GM12864 (cell line): ENCODE data around the gene PIP4K2B.
"Not testable (repeated sequence)": the region's sequence is repeated elsewhere in the genome, so short reads cannot be mapped to it uniquely, and the experiment has no call there.

ENCODE experiments used
- DNase-seq: peaks from one replicate; pipeline ENCODE4 v3.0.0-alpha.2; 2011; ENCODE audit warnings: low read depth
- H3K4me3 ChIP-seq: 2 replicates; pipeline ENCODE4 v1.5.1; 2011; ENCODE audit warnings: mild to moderate bottlenecking, low read depth, low read length, control low read depth
- TF ChIP-seq, protein P1 (sequence below): IDR thresholded peaks from 2 replicates; pipeline ENCODE4 v1.5.1; 2011; ENCODE audit warnings: low read depth, mild to moderate bottlenecking, moderate library complexity, low read length, control low read depth, inconsistent platforms; ENCODE audit errors: missing control alignments

The PIP4K2B gene

DNA sequence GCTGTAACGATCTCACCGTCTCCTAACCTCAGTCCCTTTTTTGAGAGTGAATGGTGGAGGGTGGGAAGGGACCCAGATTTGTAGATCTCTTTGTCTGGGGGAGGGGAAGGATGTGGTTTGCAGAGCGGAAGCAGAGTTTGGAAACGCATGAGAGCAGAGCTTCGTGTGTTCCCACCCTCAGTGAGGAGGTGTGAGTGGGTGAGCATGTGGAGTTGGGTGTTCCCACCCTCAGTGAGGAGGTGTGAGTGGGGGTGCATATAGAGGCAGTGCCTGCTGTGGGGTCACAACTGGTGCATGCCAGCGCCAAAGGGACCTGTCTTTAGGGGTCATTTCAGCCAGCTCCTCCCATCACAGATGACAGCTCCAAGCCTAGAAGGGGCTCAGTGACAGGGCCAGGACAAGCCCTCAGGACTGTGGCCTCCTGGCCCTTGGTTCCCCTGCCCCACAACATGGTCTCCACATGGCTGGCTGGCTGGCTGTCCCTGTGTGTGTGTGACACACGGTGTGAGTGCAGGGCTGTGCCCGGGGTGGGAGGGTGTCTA lies 71.0 kb downstream of the PIP4K2B start:
- H3K4me3 ChIP-seq = no peak overlapping the region
- TF ChIP-seq, protein P1, sequence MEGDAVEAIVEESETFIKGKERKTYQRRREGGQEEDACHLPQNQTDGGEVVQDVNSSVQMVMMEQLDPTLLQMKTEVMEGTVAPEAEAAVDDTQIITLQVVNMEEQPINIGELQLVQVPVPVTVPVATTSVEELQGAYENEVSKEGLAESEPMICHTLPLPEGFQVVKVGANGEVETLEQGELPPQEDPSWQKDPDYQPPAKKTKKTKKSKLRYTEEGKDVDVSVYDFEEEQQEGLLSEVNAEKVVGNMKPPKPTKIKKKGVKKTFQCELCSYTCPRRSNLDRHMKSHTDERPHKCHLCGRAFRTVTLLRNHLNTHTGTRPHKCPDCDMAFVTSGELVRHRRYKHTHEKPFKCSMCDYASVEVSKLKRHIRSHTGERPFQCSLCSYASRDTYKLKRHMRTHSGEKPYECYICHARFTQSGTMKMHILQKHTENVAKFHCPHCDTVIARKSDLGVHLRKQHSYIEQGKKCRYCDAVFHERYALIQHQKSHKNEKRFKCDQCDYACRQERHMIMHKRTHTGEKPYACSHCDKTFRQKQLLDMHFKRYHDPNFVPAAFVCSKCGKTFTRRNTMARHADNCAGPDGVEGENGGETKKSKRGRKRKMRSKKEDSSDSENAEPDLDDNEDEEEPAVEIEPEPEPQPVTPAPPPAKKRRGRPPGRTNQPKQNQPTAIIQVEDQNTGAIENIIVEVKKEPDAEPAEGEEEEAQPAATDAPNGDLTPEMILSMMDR = no peak
- no peak for DNase-seq

DNA sequence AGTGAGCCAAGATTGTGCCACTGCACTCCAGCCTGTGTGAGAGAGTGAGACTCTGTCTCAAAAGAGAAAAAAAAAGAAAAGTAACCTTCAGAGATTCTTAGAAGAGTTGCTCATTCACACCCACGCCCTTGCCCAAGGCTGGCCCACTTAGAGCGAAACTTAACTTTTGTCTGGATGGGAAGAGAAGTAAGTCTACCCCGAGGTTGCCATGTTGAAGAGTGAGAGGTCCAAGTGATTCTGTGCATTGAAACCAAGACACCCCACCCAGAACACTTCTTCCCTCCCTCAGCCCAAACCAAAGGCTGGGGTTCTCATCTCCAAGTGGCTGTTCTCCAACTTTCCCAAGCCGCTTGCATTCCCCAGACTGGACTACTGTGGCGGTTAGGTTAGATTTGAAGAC lies 71.6 kb downstream of the PIP4K2B start:
- no peak overlapping the region for H3K4me3 ChIP-seq
- TF ChIP-seq, protein P1 = no peak

DNA sequence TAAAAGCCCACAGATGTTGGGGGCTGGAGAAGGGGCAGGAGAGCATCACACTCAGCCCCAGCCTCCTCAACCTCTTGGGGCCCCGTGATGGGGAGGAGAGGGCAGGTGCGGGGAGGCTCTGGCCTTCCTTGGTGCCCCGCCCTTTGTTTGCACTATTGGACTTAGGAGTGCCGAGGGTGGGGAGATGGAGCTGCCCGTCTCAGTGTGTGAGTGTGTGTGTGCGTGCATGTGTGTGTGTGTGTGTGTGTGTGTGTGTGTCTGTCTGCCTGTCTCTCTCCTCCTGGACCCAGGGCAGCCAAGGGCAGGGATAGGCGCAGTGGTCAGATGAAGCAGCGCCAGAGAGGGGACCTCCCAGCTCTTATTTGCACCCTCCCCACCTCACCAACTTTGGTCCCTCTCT lies 73.2 kb downstream of the PIP4K2B start:
- not testable (repeated sequence) for H3K4me3 ChIP-seq, DNase-seq

More for the DNA sequence above, 71.6 kb downstream of the PIP4K2B start:
- no peak for DNase-seq

DNA sequence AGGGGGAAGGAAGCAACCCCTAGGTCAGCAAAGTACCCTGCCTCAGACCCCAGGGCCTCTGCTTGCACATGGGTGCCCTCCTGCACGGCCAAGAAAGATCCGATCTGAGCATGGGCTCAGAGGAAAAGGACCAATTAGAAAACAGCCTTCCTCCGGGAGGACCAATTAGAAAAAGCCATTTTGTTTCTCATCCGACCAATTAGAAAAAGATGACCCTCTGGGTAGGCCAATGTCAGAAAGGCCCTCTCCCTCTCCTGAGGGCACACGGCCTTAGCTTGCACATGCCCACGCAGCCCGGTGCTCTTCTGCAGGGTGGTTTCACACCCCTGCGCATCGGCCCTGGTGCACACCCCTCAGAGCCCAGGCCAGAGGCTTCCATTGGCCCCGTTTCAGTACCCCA lies 74.3 kb downstream of the PIP4K2B start:
- TF ChIP-seq, protein P1 = no peak
- no peak for DNase-seq
- H3K4me3 ChIP-seq = no peak overlapping the region

DNA sequence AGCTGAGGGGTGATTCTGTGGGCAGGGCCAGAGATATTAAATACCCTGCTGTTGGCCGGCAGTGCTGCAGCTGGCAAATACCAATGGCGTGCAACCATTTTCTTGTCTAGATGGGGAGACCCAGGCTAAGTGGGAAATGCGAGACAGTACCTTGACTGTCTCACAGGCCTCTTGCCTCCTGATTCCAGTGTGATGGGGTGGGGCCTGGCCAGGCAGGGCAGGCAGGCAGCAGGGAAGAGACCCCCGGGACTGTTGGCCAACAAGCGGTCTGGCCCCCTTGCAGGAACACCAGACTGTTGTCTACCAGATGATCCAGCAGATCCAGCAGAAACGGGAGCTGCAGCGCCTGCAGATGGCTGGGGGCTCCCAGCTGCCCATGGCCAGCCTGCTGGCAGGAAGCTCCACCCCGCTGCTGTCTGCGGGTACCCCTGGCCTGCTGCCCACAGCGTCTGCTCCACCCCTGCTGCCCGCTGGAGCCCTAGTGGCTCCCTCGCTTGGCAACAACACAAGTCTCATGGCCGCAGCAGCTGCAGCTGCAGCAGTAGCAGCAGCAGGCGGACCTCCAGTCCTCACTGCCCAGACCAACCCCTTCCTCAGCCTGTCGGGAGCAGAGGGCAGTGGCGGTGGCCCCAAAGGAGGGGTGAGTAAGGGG lies 74.9 kb downstream of the PIP4K2B start:
- H3K4me3 ChIP-seq = no peak overlapping the region
- TF ChIP-seq, protein P1 = no peak
- DNase-seq = no peak

DNA sequence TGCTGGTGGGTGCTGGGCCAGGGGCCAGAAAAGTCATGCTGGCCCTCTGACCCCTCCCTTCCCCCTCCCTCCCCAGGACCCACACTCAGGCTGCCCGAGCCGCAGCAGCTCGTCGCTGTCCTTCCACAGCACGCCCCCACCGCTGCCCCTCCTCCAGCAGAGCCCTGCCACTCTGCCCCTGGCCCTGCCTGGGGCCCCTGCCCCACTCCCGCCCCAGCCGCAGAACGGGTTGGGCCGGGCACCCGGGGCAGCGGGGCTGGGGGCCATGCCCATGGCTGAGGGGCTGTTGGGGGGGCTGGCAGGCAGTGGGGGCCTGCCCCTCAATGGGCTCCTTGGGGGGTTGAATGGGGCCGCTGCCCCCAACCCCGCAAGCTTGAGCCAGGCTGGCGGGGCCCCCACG lies 77.6 kb downstream of the PIP4K2B start:
- TF ChIP-seq, protein P1 = no peak
- no peak for DNase-seq
- H3K4me3 ChIP-seq = no peak overlapping the region

DNA sequence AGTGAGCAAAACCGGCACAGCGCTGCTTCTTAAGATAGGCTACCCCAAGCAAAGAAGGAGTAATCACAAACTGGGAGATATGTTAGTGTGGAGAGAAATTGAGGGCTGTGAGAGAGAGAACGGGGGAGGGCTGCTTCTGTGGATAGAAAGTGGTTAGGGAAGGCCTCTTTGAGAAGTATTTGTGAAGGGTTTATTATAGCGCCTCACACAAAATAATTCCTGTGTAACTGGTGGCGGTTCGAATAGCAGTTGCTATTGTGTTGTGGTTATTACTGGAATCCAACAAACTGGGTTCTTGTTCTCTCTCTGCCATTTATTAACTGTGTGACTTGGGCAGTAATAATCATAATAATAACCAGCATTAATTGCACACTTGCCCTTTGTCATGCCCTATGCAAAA lies 78.4 kb downstream of the PIP4K2B start:
- no peak for DNase-seq
- no peak overlapping the region for H3K4me3 ChIP-seq
- TF ChIP-seq, protein P1 = no peak
